Measurements from ENCODE around the gene CEP68. TPM values are rescaled to one million over a fixed set of nuclear protein-coding genes. Genes with fewer than 3 reads are reported as not detected.

The CEP68 gene
- polyA plus RNA-seq, 1 experiment = 11.7 TPM

DNA sequence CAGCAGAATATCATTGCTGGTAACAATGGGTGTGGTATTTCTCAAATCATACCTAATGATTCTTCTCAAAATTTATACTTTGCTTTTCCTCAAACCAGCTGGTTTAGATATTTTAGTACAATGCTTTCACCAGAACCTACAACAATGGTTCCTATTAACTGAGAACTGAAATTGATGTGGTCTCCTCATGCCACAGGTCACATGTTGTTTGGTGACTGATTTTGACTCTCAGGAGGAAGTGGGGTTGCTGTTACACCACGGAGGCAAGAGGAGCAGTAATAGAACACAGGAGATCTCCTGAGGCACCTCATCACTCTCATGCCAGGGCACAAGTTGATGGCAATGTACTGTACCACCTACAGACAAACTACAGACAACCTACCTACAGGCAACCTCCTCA is 3.0 kb upstream of the CEP68 start:
- POLR2A ChIA-PET = no interaction called here
- TF ChIP-seq, protein P1, sequence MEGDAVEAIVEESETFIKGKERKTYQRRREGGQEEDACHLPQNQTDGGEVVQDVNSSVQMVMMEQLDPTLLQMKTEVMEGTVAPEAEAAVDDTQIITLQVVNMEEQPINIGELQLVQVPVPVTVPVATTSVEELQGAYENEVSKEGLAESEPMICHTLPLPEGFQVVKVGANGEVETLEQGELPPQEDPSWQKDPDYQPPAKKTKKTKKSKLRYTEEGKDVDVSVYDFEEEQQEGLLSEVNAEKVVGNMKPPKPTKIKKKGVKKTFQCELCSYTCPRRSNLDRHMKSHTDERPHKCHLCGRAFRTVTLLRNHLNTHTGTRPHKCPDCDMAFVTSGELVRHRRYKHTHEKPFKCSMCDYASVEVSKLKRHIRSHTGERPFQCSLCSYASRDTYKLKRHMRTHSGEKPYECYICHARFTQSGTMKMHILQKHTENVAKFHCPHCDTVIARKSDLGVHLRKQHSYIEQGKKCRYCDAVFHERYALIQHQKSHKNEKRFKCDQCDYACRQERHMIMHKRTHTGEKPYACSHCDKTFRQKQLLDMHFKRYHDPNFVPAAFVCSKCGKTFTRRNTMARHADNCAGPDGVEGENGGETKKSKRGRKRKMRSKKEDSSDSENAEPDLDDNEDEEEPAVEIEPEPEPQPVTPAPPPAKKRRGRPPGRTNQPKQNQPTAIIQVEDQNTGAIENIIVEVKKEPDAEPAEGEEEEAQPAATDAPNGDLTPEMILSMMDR (IDR thresholded peaks at IDR 0.05; ENCODE audit: insufficient read depth, low read depth, low read length) = no peak
- CTCF ChIA-PET = interaction anchor here (0.6 to 1.3 kb wide), 3 partner anchors 13 to 520 kb away, joined by 3 to 4 read pairs (median 4); no protein-coding TSS in a partner anchor
- no peaks in the 10 kb centered on the region for H3K27me3 ChIP-seq (ENCODE audit: control insufficient read depth, insufficient read depth, low read length)
- no peak for DNase-seq (ENCODE audit: low read depth)
- H3K36me3 ChIP-seq (ENCODE audit: control insufficient read depth, insufficient read depth, low read length) = no peaks in the 10 kb centered on the region
- H3K4me3 ChIP-seq (ENCODE audit: low read depth, low read length) = no peak overlapping the region

DNA sequence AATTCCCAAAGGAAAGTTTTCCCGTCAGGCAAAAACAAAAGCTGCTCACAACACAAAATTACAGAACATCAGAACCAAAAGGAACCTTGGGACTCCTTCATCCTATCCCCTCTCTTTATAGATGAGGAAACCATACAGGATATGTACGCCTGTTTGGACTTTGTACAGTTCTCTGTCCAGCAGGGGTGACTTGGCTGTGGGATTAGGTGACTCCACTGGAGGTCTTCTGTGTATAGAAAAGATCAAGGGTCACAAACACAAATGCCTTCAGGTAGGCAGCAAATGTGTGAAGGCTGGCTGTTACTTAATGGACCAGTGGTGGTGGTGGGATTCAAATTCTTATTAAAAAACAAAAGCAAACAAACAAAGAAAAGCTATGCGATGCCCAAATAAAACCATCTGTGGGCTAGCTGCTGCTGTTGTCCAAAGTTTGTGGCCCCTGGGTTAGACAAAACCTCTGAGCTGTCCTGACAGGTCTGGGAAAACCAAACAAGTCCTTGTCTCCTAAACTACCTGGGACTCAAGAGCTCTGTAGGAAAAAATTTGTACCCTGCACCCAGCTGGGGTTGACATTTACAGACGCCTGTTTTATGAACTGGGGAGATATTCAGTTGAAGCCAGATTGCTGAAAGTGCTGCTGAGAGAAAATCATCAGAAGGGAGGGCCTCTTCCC is 1.3 kb upstream of the CEP68 start:
- POLR2A ChIA-PET = interaction anchor here (0.7 kb wide), 1 partner anchor 210 kb away, joined by 3 read pairs; no protein-coding TSS in a partner anchor
- TF ChIP-seq, protein P1 (IDR thresholded peaks at IDR 0.05; ENCODE audit: insufficient read depth, low read depth, low read length) = no peak

DNA sequence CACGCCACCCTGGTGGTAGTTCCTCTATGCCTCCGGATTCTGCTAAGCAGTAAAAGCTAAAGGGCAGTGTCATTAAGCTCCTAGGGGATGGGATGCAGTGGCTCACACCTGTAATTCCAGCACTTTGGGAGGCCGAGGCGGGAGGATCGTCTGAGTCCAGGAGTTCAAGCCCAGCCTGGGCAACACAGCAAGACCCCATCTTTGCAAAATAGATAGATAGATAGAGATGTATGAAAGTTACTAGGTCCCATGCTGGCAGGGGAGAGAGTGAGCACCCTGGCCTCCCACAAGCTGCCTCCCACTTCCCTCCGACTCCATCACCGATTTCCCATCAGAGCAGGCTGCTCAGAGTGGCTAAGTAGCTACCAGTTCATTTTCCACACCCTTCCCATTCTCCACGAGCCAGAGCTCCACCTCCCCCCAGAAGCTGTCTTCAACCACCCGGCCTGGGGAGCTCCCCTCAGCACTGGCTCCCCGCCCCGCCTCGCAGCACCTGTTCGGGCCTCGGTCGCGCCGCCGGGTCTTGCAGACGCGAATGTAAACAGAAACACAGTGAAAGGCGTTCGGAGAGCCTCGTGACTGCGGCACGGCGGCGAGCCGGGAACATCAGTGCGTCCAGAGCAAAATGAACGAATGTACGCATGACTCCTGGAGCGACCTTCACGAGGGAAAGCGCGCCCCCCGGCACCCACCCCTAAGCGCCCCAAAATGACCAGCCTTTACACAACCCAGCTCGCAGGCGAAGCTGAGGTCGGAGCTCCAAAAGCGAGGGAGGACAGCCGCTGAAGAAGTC is 598 bp upstream of the CEP68 start:
- H3K4me3 ChIP-seq (ENCODE audit: low read depth, low read length) = peak overlapping the region; percentile 52
- TF ChIP-seq, protein P1 (IDR thresholded peaks at IDR 0.05; ENCODE audit: insufficient read depth, low read depth, low read length) = no peak
- no peaks in the 10 kb centered on the region for H3K36me3 ChIP-seq (ENCODE audit: control insufficient read depth, insufficient read depth, low read length)
- no peaks in the 10 kb centered on the region for H3K27me3 ChIP-seq (ENCODE audit: control insufficient read depth, insufficient read depth, low read length)
- no peak for DNase-seq (ENCODE audit: low read depth)
- ChIA-PET POLR2A (interaction anchor here (0.5 to 0.7 kb wide), 2 partner anchors 10 to 210 kb away, joined by 3 read pairs; no protein-coding TSS in a partner anchor), CTCF (interaction anchor here (0.8 to 2.7 kb wide), 6 partner anchors 9 to 141 kb away, joined by 3 to 10 read pairs (median 4); no protein-coding TSS in a partner anchor)

More for the DNA sequence above, 1.3 kb upstream of the CEP68 start:
- no peaks in the 10 kb centered on the region for H3K36me3 ChIP-seq (ENCODE audit: control insufficient read depth, insufficient read depth, low read length)
- CTCF ChIA-PET = interaction anchor here (1.3 to 2.7 kb wide), 3 partner anchors 9 to 138 kb away, joined by 3 to 10 read pairs (median 6); no protein-coding TSS in a partner anchor
- no peak for DNase-seq (ENCODE audit: low read depth)
- no peak overlapping the region for H3K4me3 ChIP-seq (ENCODE audit: low read depth, low read length)
- H3K27me3 ChIP-seq (ENCODE audit: control insufficient read depth, insufficient read depth, low read length) = no peaks in the 10 kb centered on the region

DNA sequence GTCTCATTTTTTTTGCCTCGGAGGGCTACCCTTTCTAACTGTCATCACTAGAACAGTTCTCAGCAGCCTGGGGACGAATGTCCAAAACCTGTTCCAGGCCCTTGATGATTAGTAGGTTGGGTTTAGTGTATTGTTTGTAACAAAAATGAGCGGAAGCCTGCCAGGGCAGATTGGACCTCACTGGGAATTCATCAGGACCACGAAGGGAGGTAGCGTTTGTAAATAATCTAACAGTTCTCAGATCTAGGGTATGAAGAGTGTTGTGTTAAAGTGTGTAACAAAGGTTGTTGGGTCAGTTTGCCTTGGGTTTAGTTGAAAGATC is 799 bp downstream of the CEP68 start:
- peak overlapping the region; percentile 52 for H3K4me3 ChIP-seq (ENCODE audit: low read depth, low read length)
- ChIA-PET CTCF (interaction anchor here (0.6 to 2.7 kb wide), 4 partner anchors 14 to 139 kb away, joined by 3 to 10 read pairs (median 4); no protein-coding TSS in a partner anchor), POLR2A (no interaction called here)
- H3K36me3 ChIP-seq (ENCODE audit: control insufficient read depth, insufficient read depth, low read length) = no peaks in the 10 kb centered on the region
- TF ChIP-seq, protein P1 (IDR thresholded peaks at IDR 0.05; ENCODE audit: insufficient read depth, low read depth, low read length) = no peak
- DNase-seq (ENCODE audit: low read depth) = no peak
- no peaks in the 10 kb centered on the region for H3K27me3 ChIP-seq (ENCODE audit: control insufficient read depth, insufficient read depth, low read length)
